A673 (cell line): ENCODE data around the gene OLFM1. TPM values are rescaled to one million over a fixed set of nuclear protein-coding genes. Genes with fewer than 3 reads are reported as not detected.

Source experiments
- BruUV-seq: library from RNA; stranded (reverse); fragments of 400-500 nt; replicated peaks from 2 replicates; lab custom pipeline; 2021; lab: Mats Ljungman, UMichigan
- CTCF ChIA-PET: fragments of 300-600 bp; sonication (Branson Sonifier 250); formaldehyde crosslinking; loops from one replicate; lab custom pipeline; 2022; ENCODE audit warnings: antibody characterized with exemption; lab: Charles Lee
- POLR2A ChIA-PET: fragments of 300-600 bp; sonication (Branson Sonifier 250); formaldehyde crosslinking; loops from one replicate; lab custom pipeline; 2022; ENCODE audit warnings: antibody characterized with exemption; ENCODE audit not compliant: low non-redundant PET; lab: Charles Lee
- DNase-seq: peaks from one replicate; pipeline ENCODE4 v3.0.0-alpha.2; 2015; ENCODE audit warnings: low spot score
- H3K27ac ChIP-seq: fragments of 200-600 bp; sonication (generic); 2 replicates; pipeline ENCODE4 v1.5.1; 2016; ENCODE audit warnings: mixed run types, low read depth, mild to moderate bottlenecking, mixed read lengths, antibody characterized with exemption, low read length; ENCODE audit not compliant: poor library complexity, severe bottlenecking
- H3K27me3 ChIP-seq: fragments of 200-600 bp; sonication (generic); replicated peaks from 2 replicates; pipeline ENCODE4 v1.6.1; 2017; ENCODE audit warnings: mixed run types, low read depth, mild to moderate bottlenecking, mixed read lengths, antibody characterized with exemption, low read length; ENCODE audit not compliant: insufficient read depth, poor library complexity
- H3K36me3 ChIP-seq: fragments of 200-600 bp; sonication (generic); 2 replicates; pipeline ENCODE4 v1.6.1; 2016; ENCODE audit warnings: mixed run types, mild to moderate bottlenecking, mixed read lengths, antibody characterized with exemption, low read length; ENCODE audit not compliant: insufficient read depth, poor library complexity, severe bottlenecking
- H3K4me1 ChIP-seq: fragments of 200-600 bp; sonication (generic); 2 replicates; pipeline ENCODE4 v1.6.1; 2017; ENCODE audit warnings: mixed run types, mild to moderate bottlenecking, mixed read lengths, antibody characterized with exemption, low read length; ENCODE audit not compliant: insufficient read depth, poor library complexity, severe bottlenecking
- H3K4me3 ChIP-seq: fragments of 200-600 bp; sonication (generic); 2 replicates; pipeline ENCODE4 v1.5.1; 2016; ENCODE audit warnings: low read depth, mixed run types, mild to moderate bottlenecking, mixed read lengths, low read length; ENCODE audit not compliant: poor library complexity, severe bottlenecking
- H3K9me3 ChIP-seq: fragments of 200-600 bp; sonication (generic); 2 replicates; pipeline ENCODE4 v1.6.1; 2016; ENCODE audit warnings: mixed run types, low read depth, mild to moderate bottlenecking, mixed read lengths, antibody characterized with exemption, low read length; ENCODE audit not compliant: poor library complexity, severe bottlenecking
- CTCF ChIP-seq: fragments of 300-800, 200-600 bp; sonication (generic); conservative IDR thresholded peaks from 2 replicates; pipeline ENCODE4 v1.5.1; 2017; ENCODE audit warnings: low read depth, mild to moderate bottlenecking, antibody characterized with exemption, low read length, moderate library complexity, mixed read lengths
- EZH2 ChIP-seq: fragments of 200-600 bp; sonication (generic); IDR thresholded peaks from 2 replicates; pipeline ENCODE4 v1.6.1; 2017; ENCODE audit warnings: borderline replicate concordance, low read depth, mild to moderate bottlenecking, mixed read lengths, antibody characterized with exemption, low read length; ENCODE audit not compliant: poor library complexity, severe bottlenecking
- intact Hi-C: fragments of 100-400 bp; cut with micrococcal nuclease; formaldehyde crosslinking; loops from one replicate; pipeline ENCODE4 v1.10.0; 2022; ENCODE audit not compliant: unreplicated experiment
- total RNA-seq: library from RNA; stranded (reverse); gene quantifications from 2 replicates; pipeline ENCODE4 v1.2.3, GENCODE V29; 2021

The OLFM1 gene
- total RNA-seq, 1 experiment from 2014 or later, result 308 TPM

DNA sequence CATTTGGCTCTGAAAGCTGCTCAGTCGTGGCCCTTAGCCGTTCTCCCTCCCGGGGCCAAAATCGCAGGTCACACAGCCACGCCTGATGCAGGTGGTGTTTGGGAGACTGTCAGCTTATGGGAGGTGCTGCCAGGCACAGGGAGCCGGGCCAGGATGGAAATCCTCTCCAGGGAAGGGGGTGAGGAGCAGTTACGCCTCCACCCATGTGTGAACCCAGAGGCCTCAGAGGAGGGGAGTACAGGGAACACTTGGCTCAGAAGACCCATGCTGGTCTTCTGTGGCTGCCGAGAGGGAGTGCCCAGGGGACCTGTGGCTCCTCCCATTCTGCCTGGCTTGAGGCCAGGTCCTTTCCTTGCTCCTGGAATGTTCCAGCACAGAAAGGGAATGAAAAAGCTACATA is 3.6 kb upstream of the OLFM1 start:
- BruUV-seq, result no TSS peak
- H3K4me3 ChIP-seq, result no peak overlapping the region
- H3K9me3 ChIP-seq, result no peaks in the 10 kb centered on the region
- ChIA-PET POLR2A (no interaction called here), CTCF (no interaction called here)
- intact Hi-C loops, result no loop called here
- peaks cover 39% of the 10 kb centered on the region for H3K4me1 ChIP-seq
- H3K27ac ChIP-seq, result peak overlapping the region; percentile 63
- TF ChIP-seq EZH2 (no peak), CTCF (no peak)
- DNase-seq, result no peak
- H3K27me3 ChIP-seq, result no peaks in the 10 kb centered on the region
- H3K36me3 ChIP-seq, result no peaks in the 10 kb centered on the region

GRCh38 chr9:135084262-135084661 is 3.2 kb upstream of the OLFM1 start:
- Histone ChIP-seq H3K9me3 (no peaks in the 10 kb centered on the region), H3K27me3 (no peaks in the 10 kb centered on the region), H3K27ac (peak overlapping the region; percentile 63), H3K36me3 (no peaks in the 10 kb centered on the region), H3K4me3 (no peak overlapping the region), H3K4me1 (peaks cover 41% of the 10 kb centered on the region)
- intact Hi-C loops, result no loop called here
- BruUV-seq, result no TSS peak
- POLR2A ChIA-PET, result no interaction called here
- TF ChIP-seq CTCF, result no peak
- no peak for TF ChIP-seq EZH2
- no peak for DNase-seq
- CTCF ChIA-PET, result no interaction called here

- BruUV-seq, result no TSS peak
- POLR2A ChIA-PET, result interaction anchor here (0.6 kb wide), 1 partner anchor 197 kb away, joined by 3 read pairs; no protein-coding TSS in a partner anchor
- intact Hi-C loops, result loop anchor here (5.0 kb wide), 1 partner anchor 72 kb away; no protein-coding TSS in a partner anchor
These were observed 2.3 kb upstream of the OLFM1 start for GRCh38 chr9:135084881-135085760.

More at GRCh38 chr9:135084881-135085760, 2.3 kb upstream of the OLFM1 start:
- H3K27me3 ChIP-seq, result no peaks in the 10 kb centered on the region
- DNase-seq, result no peak
- H3K36me3 ChIP-seq, result peaks cover 4% of the 10 kb centered on the region
- H3K4me1 ChIP-seq, result peaks cover 49% of the 10 kb centered on the region
- TF ChIP-seq CTCF (no peak), EZH2 (no peak)
- no peak overlapping the region for H3K4me3 ChIP-seq
- no peaks in the 10 kb centered on the region for H3K9me3 ChIP-seq
- H3K27ac ChIP-seq, result peak overlapping the region; percentile 70
- CTCF ChIA-PET, result interaction anchor here (0.6 to 1.4 kb wide), 4 partner anchors 10 to 390 kb away, joined by 3 to 4 read pairs (median 4); no protein-coding TSS in a partner anchor
